HepG2 (cell line): ENCODE data around the gene CEBPA. TPM values are rescaled to one million over a fixed set of nuclear protein-coding genes. Genes with fewer than 3 reads are reported as not detected.

Experiments
- CBX2 ChIP-seq, 2 experiments: fragments of 200-600 bp in 1 of 2; sonication (generic); formaldehyde crosslinking in 1 of 2; IDR thresholded peaks; 2 replicates each; pipeline versions ENCODE4 v1.7.0 to v1.8.1; 2018 to 2022; ENCODE audit warnings: low read depth in 2 of 2, low read length in 1 of 2, mild to moderate bottlenecking in 1 of 2, missing genetic modification reagents in 1 of 2
- CENPX ChIP-seq: sonication (generic); formaldehyde crosslinking; IDR thresholded peaks from 2 replicates; pipeline ENCODE4 v1.9.0; 2021; ENCODE audit warnings: mild to moderate bottlenecking, missing genetic modification reagents, moderate library complexity
- EHMT2 ChIP-seq: fragments of 200-600 bp; sonication (generic); IDR thresholded peaks from 2 replicates; pipeline ENCODE4 v1.7.0; 2017; ENCODE audit warnings: antibody characterized with exemption, low read depth, low read length, borderline replicate concordance
- GTF3A ChIP-seq: sonication (generic); formaldehyde crosslinking; conservative IDR thresholded peaks from 2 replicates; pipeline ENCODE4 v1.4.0; 2020; ENCODE audit warnings: mild to moderate bottlenecking, missing genetic modification reagents
- MAZ ChIP-seq, 2 experiments: sonication (generic) in 1 of 2; formaldehyde crosslinking in 1 of 2; IDR thresholded peaks; 2 replicates each; pipeline versions ENCODE4 v1.5.0 to v1.6.1; 2012 to 2020; ENCODE audit warnings: low read depth in 2 of 2, mild to moderate bottlenecking in 2 of 2, borderline replicate concordance in 1 of 2, improper control_type of control experiment in 1 of 2, low read length in 1 of 2, missing genetic modification reagents in 1 of 2, moderate library complexity in 1 of 2
- MXI1 ChIP-seq: IDR thresholded peaks from 3 replicates; pipeline ENCODE4 v1.6.1; 2012; ENCODE audit warnings: low read depth, low read length, inconsistent platforms, borderline replicate concordance
- PITX1 ChIP-seq: sonication (generic); formaldehyde crosslinking; IDR thresholded peaks from 2 replicates; pipeline ENCODE4 v1.5.1; 2020; ENCODE audit warnings: mild to moderate bottlenecking, missing genetic modification reagents
- POLR2AphosphoS5 ChIP-seq: IDR thresholded peaks from 2 replicates; pipeline ENCODE4 v1.6.1; 2012; ENCODE audit warnings: low read depth, low read length
- RFXANK ChIP-seq: IDR thresholded peaks from 2 replicates; pipeline ENCODE4 v1.6.1; 2016
- SAFB2 ChIP-seq: sonication (generic); formaldehyde crosslinking; IDR thresholded peaks from 2 replicates; pipeline ENCODE4 v1.5.1; 2020; ENCODE audit warnings: missing genetic modification reagents, low read depth, mild to moderate bottlenecking, borderline replicate concordance
- SIX1 ChIP-seq: sonication (generic); formaldehyde crosslinking; IDR thresholded peaks from 2 replicates; pipeline ENCODE4 v1.4.0; 2020; ENCODE audit warnings: missing genetic modification reagents, borderline replicate concordance
- SIX4 ChIP-seq: sonication (generic); formaldehyde crosslinking; IDR thresholded peaks from 2 replicates; pipeline ENCODE4 v1.4.0; 2020; ENCODE audit warnings: missing genetic modification reagents
- SPEN ChIP-seq: sonication (generic); formaldehyde crosslinking; IDR thresholded peaks from 2 replicates; pipeline ENCODE4 v1.5.1; 2020; ENCODE audit warnings: low read depth, mild to moderate bottlenecking, missing genetic modification reagents
- ZFP36L2 ChIP-seq: sonication (generic); formaldehyde crosslinking; IDR thresholded peaks from 2 replicates; pipeline ENCODE4 v1.4.0; 2020; ENCODE audit warnings: missing genetic modification reagents
- ZMYM2 ChIP-seq: sonication (generic); formaldehyde crosslinking; IDR thresholded peaks from 2 replicates; pipeline ENCODE4 v1.8.0; 2022; ENCODE audit warnings: mild to moderate bottlenecking, missing genetic modification reagents
- ZNF367 ChIP-seq: sonication (generic); formaldehyde crosslinking; IDR thresholded peaks from 2 replicates; pipeline ENCODE4 v1.4.0; 2020; ENCODE audit warnings: missing genetic modification reagents, borderline replicate concordance
- ZNF432 ChIP-seq: sonication (generic); formaldehyde crosslinking; IDR thresholded peaks from 2 replicates; pipeline ENCODE4 v1.5.0; 2020; ENCODE audit warnings: missing genetic modification reagents, mild to moderate bottlenecking, borderline replicate concordance
- ZNF607 ChIP-seq: sonication (generic); formaldehyde crosslinking; IDR thresholded peaks from 2 replicates; pipeline ENCODE4 v1.5.1; 2020; ENCODE audit warnings: missing genetic modification reagents, mild to moderate bottlenecking, borderline replicate concordance
- polyA plus RNA-seq, 8 experiments: library from polyadenylated mRNA; depleted of rRNA in 3 of 8; stranded (reverse) in 7 of 8; unstranded in 1 of 8; fragments of >200 nt; fragmentation: Illumina TruSeq in 4 of 8; extraction: Trizol in 4 of 8; gene quantifications; 2 replicates each; pipeline versions ENCODE4 v1.2.1 to v1.2.3, GENCODE V29; 2011 to 2016; ENCODE audit warnings: low read depth in 4 of 8, missing spikeins in 1 of 8, mixed read lengths in 1 of 8; ENCODE audit not compliant: insufficient read depth in 1 of 8
- total RNA-seq, 5 experiments: library from RNA; depleted of rRNA; stranded (reverse); fragments of >200 nt; fragmentation: Illumina TruSeq; extraction: Trizol; gene quantifications; 2 replicates each; pipeline ENCODE4 v1.2.3, GENCODE V29; 2016; ENCODE audit warnings: low read depth in 1 of 5
- TF ChIP-seq, protein P1 (sequence below): IDR thresholded peaks from 2 replicates; pipeline ENCODE4 v1.6.1; 2012; ENCODE audit warnings: inconsistent platforms
- TF ChIP-seq, protein P2 (sequence below): sonication (generic); formaldehyde crosslinking; IDR thresholded peaks from 2 replicates; pipeline ENCODE4 v1.5.0; 2020; ENCODE audit warnings: mild to moderate bottlenecking, missing genetic modification reagents
- TF ChIP-seq, protein P3 (sequence below): sonication (generic); formaldehyde crosslinking; IDR thresholded peaks from 2 replicates; pipeline ENCODE4 v1.9.0; 2021; ENCODE audit warnings: missing genetic modification reagents, borderline replicate concordance
- TF ChIP-seq, protein P4 (sequence below): sonication (generic); formaldehyde crosslinking; IDR thresholded peaks from 2 replicates; pipeline ENCODE4 v1.4.0; 2020; ENCODE audit warnings: mild to moderate bottlenecking, missing genetic modification reagents, borderline replicate concordance

Gene CEBPA
- total and polyA plus RNA-seq, 2 of the 13 experiments (the other 11 are each of a cell fraction or from before 2014, with no cell fraction given), result 24.8 to 103 TPM

DNA sequence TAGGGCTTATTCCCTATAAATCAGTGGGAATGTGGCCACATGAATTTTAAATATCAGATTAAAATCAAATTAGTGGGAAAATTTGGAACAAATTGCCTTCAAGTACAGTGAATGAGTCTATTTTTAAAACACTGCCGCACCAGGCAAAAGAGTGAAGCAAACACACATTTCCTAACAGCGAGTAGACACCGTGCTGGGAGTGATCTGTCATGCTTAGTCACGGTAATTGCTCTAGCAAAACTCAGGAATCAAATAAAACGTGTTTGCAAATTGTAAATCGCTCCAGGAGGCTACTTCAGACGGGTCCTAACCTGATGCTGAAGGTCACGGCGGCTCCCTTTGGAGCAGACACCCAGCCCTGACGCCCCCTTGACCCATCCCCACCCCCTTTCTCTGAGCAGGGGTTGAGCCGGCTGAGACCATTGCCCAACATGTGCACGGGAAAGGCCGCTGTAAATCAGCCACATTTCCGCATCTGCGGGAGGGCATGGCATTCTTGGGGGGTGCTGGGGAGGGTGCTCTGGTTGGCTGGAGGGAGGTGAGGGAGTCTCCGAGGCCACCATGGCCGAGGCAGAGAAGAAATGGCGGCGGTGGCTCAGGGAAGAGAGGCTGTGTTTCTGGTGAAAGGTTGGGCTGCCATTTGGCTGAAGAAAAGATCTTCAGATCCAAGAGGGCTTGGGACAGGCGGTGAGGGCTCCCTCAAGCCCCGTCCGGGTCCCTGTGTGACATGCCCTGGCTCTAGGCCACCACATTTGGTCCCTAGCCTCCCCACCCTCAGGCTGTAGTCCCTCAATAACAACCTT, 8.9 kb downstream of the CEBPA start (continued):
- TF ChIP-seq EHMT2 (no peak), SIX1 (CRISPR knock-in tag) (no peak), RFXANK (CRISPR knock-in tag) (no peak), SPEN (CRISPR knock-in tag) (no peak; the same call in 1 of the 2 replicates), MAZ (IDR thresholded peaks at IDR 0.05; ENCODE audit: borderline replicate concordance, low read depth, low read length) (0 out of 2 replicates have a peak, but pooled peaks have one; percentile 25), MAZ (CRISPR knock-in tag; IDR thresholded peaks at IDR 0.05; ENCODE audit: low read depth) (peak; percentile 54), ZMYM2 (CRISPR knock-in tag) (no peak), ZNF607 (CRISPR knock-in tag) (no peak), SIX4 (peak; percentile 34; the same call in 1 of the 2 replicates), CBX2 (IDR thresholded peaks at IDR 0.05; ENCODE audit: low read depth, low read length) (no peak), CBX2 (CRISPR knock-in tag; IDR thresholded peaks at IDR 0.05; ENCODE audit: low read depth) (no peak), ZNF432 (no peak), GTF3A (CRISPR knock-in tag) (no peak), SAFB2 (no peak), MXI1 (no peak), PITX1 (CRISPR knock-in tag) (peak; percentile 22; the same call in 1 of the 2 replicates), CENPX (no peak), ZNF367 (CRISPR knock-in tag) (no peak), POLR2AphosphoS5 (peak; percentile 46), ZFP36L2 (CRISPR knock-in tag) (no peak)
- TF ChIP-seq, protein P1, sequence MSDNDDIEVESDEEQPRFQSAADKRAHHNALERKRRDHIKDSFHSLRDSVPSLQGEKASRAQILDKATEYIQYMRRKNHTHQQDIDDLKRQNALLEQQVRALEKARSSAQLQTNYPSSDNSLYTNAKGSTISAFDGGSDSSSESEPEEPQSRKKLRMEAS, result peak; percentile 87
- TF ChIP-seq, protein P2, sequence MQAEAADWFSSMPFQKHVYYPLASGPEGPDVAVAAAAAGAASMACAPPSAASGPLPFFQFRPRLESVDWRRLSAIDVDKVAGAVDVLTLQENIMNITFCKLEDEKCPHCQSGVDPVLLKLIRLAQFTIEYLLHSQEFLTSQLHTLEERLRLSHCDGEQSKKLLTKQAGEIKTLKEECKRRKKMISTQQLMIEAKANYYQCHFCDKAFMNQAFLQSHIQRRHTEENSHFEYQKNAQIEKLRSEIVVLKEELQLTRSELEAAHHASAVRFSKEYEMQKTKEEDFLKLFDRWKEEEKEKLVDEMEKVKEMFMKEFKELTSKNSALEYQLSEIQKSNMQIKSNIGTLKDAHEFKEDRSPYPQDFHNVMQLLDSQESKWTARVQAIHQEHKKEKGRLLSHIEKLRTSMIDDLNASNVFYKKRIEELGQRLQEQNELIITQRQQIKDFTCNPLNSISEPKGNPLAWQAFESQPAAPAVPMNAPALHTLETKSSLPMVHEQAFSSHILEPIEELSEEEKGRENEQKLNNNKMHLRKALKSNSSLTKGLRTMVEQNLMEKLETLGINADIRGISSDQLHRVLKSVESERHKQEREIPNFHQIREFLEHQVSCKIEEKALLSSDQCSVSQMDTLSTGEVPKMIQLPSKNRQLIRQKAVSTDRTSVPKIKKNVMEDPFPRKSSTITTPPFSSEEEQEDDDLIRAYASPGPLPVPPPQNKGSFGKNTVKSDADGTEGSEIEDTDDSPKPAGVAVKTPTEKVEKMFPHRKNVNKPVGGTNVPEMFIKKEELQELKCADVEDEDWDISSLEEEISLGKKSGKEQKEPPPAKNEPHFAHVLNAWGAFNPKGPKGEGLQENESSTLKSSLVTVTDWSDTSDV (CRISPR knock-in tag), result no peak
- TF ChIP-seq, protein P3, sequence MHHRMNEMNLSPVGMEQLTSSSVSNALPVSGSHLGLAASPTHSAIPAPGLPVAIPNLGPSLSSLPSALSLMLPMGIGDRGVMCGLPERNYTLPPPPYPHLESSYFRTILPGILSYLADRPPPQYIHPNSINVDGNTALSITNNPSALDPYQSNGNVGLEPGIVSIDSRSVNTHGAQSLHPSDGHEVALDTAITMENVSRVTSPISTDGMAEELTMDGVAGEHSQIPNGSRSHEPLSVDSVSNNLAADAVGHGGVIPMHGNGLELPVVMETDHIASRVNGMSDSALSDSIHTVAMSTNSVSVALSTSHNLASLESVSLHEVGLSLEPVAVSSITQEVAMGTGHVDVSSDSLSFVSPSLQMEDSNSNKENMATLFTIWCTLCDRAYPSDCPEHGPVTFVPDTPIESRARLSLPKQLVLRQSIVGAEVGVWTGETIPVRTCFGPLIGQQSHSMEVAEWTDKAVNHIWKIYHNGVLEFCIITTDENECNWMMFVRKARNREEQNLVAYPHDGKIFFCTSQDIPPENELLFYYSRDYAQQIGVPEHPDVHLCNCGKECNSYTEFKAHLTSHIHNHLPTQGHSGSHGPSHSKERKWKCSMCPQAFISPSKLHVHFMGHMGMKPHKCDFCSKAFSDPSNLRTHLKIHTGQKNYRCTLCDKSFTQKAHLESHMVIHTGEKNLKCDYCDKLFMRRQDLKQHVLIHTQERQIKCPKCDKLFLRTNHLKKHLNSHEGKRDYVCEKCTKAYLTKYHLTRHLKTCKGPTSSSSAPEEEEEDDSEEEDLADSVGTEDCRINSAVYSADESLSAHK, result no peak
- TF ChIP-seq, protein P4, sequence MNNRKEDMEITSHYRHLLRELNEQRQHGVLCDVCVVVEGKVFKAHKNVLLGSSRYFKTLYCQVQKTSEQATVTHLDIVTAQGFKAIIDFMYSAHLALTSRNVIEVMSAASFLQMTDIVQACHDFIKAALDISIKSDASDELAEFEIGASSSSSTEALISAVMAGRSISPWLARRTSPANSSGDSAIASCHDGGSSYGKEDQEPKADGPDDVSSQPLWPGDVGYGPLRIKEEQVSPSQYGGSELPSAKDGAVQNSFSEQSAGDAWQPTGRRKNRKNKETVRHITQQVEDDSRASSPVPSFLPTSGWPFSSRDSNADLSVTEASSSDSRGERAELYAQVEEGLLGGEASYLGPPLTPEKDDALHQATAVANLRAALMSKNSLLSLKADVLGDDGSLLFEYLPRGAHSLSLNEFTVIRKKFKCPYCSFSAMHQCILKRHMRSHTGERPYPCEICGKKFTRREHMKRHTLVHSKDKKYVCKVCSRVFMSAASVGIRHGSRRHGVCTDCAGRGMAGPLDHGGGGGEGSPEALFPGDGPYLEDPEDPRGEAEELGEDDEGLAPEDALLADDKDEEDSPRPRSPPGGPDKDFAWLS, result no peak
